Body of pancreas (tissue), 4 donors: ENCODE data around the gene SLC26A9.

Experiments
- CTCF ChIP-seq, 7 experiments: fragments of 450-650 bp in 4 of 7; fragments of 200-600 bp in 3 of 7; sonication (generic) in 3 of 7; IDR thresholded peaks; one replicate each; pipeline ENCODE4 v1.5.1; 2016 to 2019; ENCODE audit warnings: antibody characterized with exemption in 7 of 7
- POLR2A ChIP-seq, 3 donors: fragments of 450-650 bp; IDR thresholded peaks; one replicate each; pipeline ENCODE4 v1.6.1; 2016; ENCODE audit warnings: antibody characterized with exemption in 3 of 3, mild to moderate bottlenecking in 2 of 3

- TF ChIP-seq CTCF (IDR thresholded peaks at IDR 0.05) = no peak
- no peak for TF ChIP-seq POLR2A (IDR thresholded peaks at IDR 0.05)
Observed at GRCh38 chr1:205896351-205896750, 46.9 kb downstream of the SLC26A9 start.
